Measurements from ENCODE around the gene HYKK.

GRCh38 chr15:78550815-78551214 is 43.4 kb downstream of the HYKK start:
- TF ChIP-seq CTCF (IDR thresholded peaks at IDR 0.05) = no peak
- TF ChIP-seq POLR2AphosphoS5 (IDR thresholded peaks at IDR 0.05; ENCODE audit: low read depth, low read length) = no peak
- TF ChIP-seq MXI1 (IDR thresholded peaks at IDR 0.05; ENCODE audit: low read depth, low read length) = no peak
- no peak for TF ChIP-seq MEF2A (IDR thresholded peaks at IDR 0.05; ENCODE audit: borderline replicate concordance, low read depth)
- TF ChIP-seq TAF1 (IDR thresholded peaks at IDR 0.05; ENCODE audit: borderline replicate concordance, low read depth, low read length) = no peak
- TF ChIP-seq, protein P1, sequence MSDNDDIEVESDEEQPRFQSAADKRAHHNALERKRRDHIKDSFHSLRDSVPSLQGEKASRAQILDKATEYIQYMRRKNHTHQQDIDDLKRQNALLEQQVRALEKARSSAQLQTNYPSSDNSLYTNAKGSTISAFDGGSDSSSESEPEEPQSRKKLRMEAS (IDR thresholded peaks at IDR 0.05; ENCODE audit: low read depth) = no peak
- no peak for TF ChIP-seq RAD21 (IDR thresholded peaks at IDR 0.05; ENCODE audit: low read length)
- TF ChIP-seq EZH2phosphoT487 (IDR thresholded peaks at IDR 0.05; ENCODE audit: borderline replicate concordance, low read depth) = no peak
- no peak for TF ChIP-seq RFX5 (IDR thresholded peaks at IDR 0.05; ENCODE audit: low read length)
- TF ChIP-seq PBX3 (IDR thresholded peaks at IDR 0.05) = no peak
